Measurements from ENCODE around the gene C9orf43.
"Not testable (repeated sequence)": the region's sequence is repeated elsewhere in the genome, so short reads cannot be mapped to it uniquely, and the experiment has no call there.

GRCh38 chr9:113381441-113381840 lies 29.1 kb upstream of the C9orf43 start:
- not testable (repeated sequence) for TF ChIP-seq CTCF (IDR thresholded peaks at IDR 0.05; ENCODE audit: borderline replicate concordance, extremely low read depth, low read length, poor library complexity, severe bottlenecking); EZH2 (IDR thresholded peaks at IDR 0.05; ENCODE audit: borderline replicate concordance, low read depth, low read length, severe bottlenecking)

Measured in DND-41 (cell line).